Activated T-helper 2 cell treated with anti-CD3 and anti-CD28 coated beads, Interferon-gamma antibody, Interleukin-2, Interleukin-4, amounts not matched to agents 10 μg/mL and 5 μg/mL and 100 μg/mL, durations not matched to agents 14 hours and 24 hours and 36 hours (primary cell): Measurements from ENCODE around the gene CD40. TPM values are rescaled to one million over a fixed set of nuclear protein-coding genes. Genes with fewer than 3 reads are reported as not detected.

ENCODE experiments used
- total RNA-seq: library from RNA; stranded (reverse); gene quantifications from 2 replicates; pipeline ENCODE4 v1.2.3, GENCODE V29; 2022

The CD40 gene
- total RNA-seq, 1 donor from 2014 or later, result 0.91 TPM

Other genes with a start within 250 kb of the CD40 start
- 9.3 and 10.3 TPM in 2 replicates for gene ZSWIM1, start 237.1 kb upstream of the CD40 start, total RNA-seq
- gene SPATA25, start 230.7 kb upstream of the CD40 start, total RNA-seq, result 0.60 and 1.1 TPM in 2 replicates
- 2.0 and 3.3 TPM in 2 replicates for gene NEURL2, start 227.1 kb upstream of the CD40 start, total RNA-seq
- 49.0 and 51.9 TPM in 2 replicates for gene CTSA, start 227.0 kb upstream of the CD40 start, total RNA-seq
- 5.5 TPM in 2 replicates for gene PLTP, start 206.2 kb upstream of the CD40 start, total RNA-seq
- 27.5 and 28.6 TPM in 2 replicates for gene PCIF1, start 183.6 kb upstream of the CD40 start, total RNA-seq
- gene ZNF335, start 146.1 kb upstream of the CD40 start, total RNA-seq, result 35.7 and 36.1 TPM in 2 replicates
- gene MMP9, start 109.4 kb upstream of the CD40 start, total RNA-seq, result 0.16 TPM in 1 of 2 replicates, not detected in the other
- gene SLC12A5, start 89.1 kb upstream of the CD40 start, total RNA-seq, result 0.73 TPM in 1 of 2 replicates, not detected in the other
- 27.5 and 28.7 TPM in 2 replicates for gene NCOA5, start 28.4 kb upstream of the CD40 start, total RNA-seq
- not detected in 2 replicates for gene CDH22, start 190.2 kb downstream of the CD40 start, total RNA-seq